Karpas-422 (cell line): ENCODE data around the gene WDR5. TPM values are rescaled to one million over a fixed set of nuclear protein-coding genes. Genes with fewer than 3 reads are reported as not detected.

ENCODE experiments used
- DNase-seq: peaks from one replicate; pipeline ENCODE4 v3.0.0-alpha.2; 2015
- H2AFZ ChIP-seq: fragments of 200-600 bp; sonication (generic); 2 replicates; pipeline ENCODE4 v1.6.1; 2014; ENCODE audit warnings: antibody characterized with exemption, low read length, mixed read lengths
- H3K27ac ChIP-seq: fragments of 200-600 bp; sonication (generic); 2 replicates; pipeline ENCODE4 v1.5.1; 2014; ENCODE audit warnings: mild to moderate bottlenecking, low read length, moderate library complexity
- H3K27me3 ChIP-seq: fragments of 200-600 bp; sonication (generic); 2 replicates; pipeline ENCODE4 v1.6.1; 2014; ENCODE audit warnings: low read length, mixed read lengths
- H3K36me3 ChIP-seq: fragments of 200-600 bp; sonication (generic); 2 replicates; pipeline ENCODE4 v1.6.1; 2014; ENCODE audit warnings: low read length, mixed read lengths; ENCODE audit not compliant: insufficient read depth
- H3K4me1 ChIP-seq: fragments of 200-600 bp; sonication (generic); 2 replicates; pipeline ENCODE4 v1.6.1; 2014; ENCODE audit warnings: mild to moderate bottlenecking, low read length, mixed read lengths
- H3K4me2 ChIP-seq: fragments of 200-600 bp; sonication (generic); 2 replicates; pipeline ENCODE4 v1.6.1; 2014; ENCODE audit warnings: low read length, low read depth, mild to moderate bottlenecking; ENCODE audit not compliant: poor library complexity, severe bottlenecking
- H3K4me3 ChIP-seq: fragments of 200-600 bp; sonication (generic); 2 replicates; pipeline ENCODE4 v1.5.1; 2014; ENCODE audit warnings: mild to moderate bottlenecking, antibody characterized with exemption, low read length, mixed read lengths
- H3K79me2 ChIP-seq: fragments of 200-600 bp; sonication (generic); 2 replicates; pipeline ENCODE4 v1.6.1; 2014; ENCODE audit warnings: mild to moderate bottlenecking, low read length, mixed read lengths
- H3K9ac ChIP-seq: fragments of 200-600 bp; sonication (generic); 2 replicates; pipeline ENCODE4 v1.6.0; 2014; ENCODE audit warnings: low read length
- H3K9me2 ChIP-seq: fragments of 200-600 bp; sonication (generic), shearing (Covaris generic); replicated peaks from 2 replicates; pipeline ENCODE4 v1.6.0; 2014; ENCODE audit warnings: mild to moderate bottlenecking, low read length, moderate library complexity; ENCODE audit not compliant: insufficient read depth
- H3K9me3 ChIP-seq: fragments of 300-700, 200-600 bp; sonication (generic); 2 replicates; pipeline ENCODE4 v1.6.1; 2014; ENCODE audit warnings: low read length, mixed read lengths
- H4K20me1 ChIP-seq: fragments of 200-600 bp; sonication (generic); 2 replicates; pipeline ENCODE4 v1.6.1; 2014; ENCODE audit warnings: mild to moderate bottlenecking, antibody characterized with exemption, low read length, low read depth; ENCODE audit not compliant: insufficient read depth
- total RNA-seq: library from RNA; depleted of rRNA; stranded (reverse); fragments of >200 nt; shearing (Covaris generic); gene quantifications from 2 replicates; pipeline ENCODE4 v1.2.3, GENCODE V29; 2014; ENCODE audit warnings: low replicate concordance

WDR5 gene
- total RNA-seq, 1 experiment from 2014 or later = 19.6 TPM

DNA sequence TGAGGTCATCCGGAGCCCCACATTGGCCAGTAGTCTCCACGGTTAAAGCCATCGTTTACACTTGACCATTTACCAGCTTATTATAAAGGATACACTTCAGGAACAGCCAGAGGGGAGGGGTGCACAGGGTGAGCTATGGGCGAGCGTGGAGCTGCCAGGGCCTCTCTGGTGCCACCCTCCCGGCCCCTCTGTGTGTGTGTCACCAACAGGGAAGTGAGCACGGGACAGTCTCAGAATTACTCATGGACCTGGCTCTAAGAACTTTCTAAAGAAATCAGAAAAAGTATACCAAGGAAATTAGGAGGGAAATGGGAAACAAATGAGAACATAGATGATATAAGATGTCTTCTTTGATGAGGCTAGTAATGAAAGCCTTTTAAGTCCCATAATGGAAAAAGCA, 13.5 kb downstream of the WDR5 start:
- H4K20me1 ChIP-seq = no peaks in the 10 kb centered on the region
- H3K9me2 ChIP-seq = no peaks in the 10 kb centered on the region
- H3K4me2 ChIP-seq = no peak overlapping the region
- no peak overlapping the region for H2AFZ ChIP-seq
- no peaks in the 10 kb centered on the region for H3K4me1 ChIP-seq
- H3K9ac ChIP-seq = no peak overlapping the region
- H3K27me3 ChIP-seq = no peaks in the 10 kb centered on the region
- H3K4me3 ChIP-seq = no peak overlapping the region
- no peaks in the 10 kb centered on the region for H3K79me2 ChIP-seq
- no peaks in the 10 kb centered on the region for H3K9me3 ChIP-seq
- peaks cover 17% of the 10 kb centered on the region; the same call in 1 of the 2 replicates for H3K36me3 ChIP-seq
- no peak for DNase-seq
- H3K27ac ChIP-seq = no peak overlapping the region

DNA sequence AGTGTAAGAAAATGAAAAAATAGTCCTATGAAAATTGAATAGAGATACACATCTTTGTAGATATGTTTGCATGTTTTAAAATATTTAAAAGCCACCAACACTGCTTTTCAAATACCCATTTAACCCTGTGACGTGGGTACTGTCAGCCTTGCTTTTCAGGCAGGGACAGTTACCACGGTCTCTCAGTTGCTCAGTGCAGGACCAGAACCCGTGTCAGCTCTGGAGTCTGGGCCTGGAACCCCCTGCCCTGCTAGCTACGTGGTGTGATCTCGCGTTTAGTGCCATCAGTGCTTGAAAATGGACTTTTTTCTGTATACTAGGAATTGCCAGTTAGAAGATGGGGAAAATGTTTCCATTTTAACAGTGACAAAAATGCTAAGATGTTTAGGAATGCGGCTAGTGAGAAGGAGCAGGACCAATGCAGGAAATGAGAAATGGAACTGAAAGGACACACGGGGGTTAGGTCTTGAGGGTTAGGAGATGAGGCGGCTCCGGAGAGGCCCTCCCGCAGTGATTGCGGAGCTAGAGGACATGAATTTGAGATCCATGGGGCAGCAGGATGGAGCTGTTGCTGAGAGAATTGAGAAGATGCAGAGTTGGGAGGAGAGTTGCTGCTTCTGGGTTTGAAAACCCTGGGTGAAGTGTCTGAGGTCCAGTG, 14.8 kb downstream of the WDR5 start:
- H3K9ac ChIP-seq = no peak overlapping the region
- no peaks in the 10 kb centered on the region for H3K4me1 ChIP-seq
- H3K9me2 ChIP-seq = no peaks in the 10 kb centered on the region
- H3K4me3 ChIP-seq = no peak overlapping the region
- no peak overlapping the region for H3K27ac ChIP-seq
- H2AFZ ChIP-seq = no peak overlapping the region
- no peaks in the 10 kb centered on the region for H3K79me2 ChIP-seq
- H3K36me3 ChIP-seq = peaks cover 17% of the 10 kb centered on the region; the same call in 1 of the 2 replicates
- no peaks in the 10 kb centered on the region for H3K27me3 ChIP-seq
- no peaks in the 10 kb centered on the region for H3K9me3 ChIP-seq
- no peak for DNase-seq
- no peaks in the 10 kb centered on the region for H4K20me1 ChIP-seq
- no peak overlapping the region for H3K4me2 ChIP-seq

DNA sequence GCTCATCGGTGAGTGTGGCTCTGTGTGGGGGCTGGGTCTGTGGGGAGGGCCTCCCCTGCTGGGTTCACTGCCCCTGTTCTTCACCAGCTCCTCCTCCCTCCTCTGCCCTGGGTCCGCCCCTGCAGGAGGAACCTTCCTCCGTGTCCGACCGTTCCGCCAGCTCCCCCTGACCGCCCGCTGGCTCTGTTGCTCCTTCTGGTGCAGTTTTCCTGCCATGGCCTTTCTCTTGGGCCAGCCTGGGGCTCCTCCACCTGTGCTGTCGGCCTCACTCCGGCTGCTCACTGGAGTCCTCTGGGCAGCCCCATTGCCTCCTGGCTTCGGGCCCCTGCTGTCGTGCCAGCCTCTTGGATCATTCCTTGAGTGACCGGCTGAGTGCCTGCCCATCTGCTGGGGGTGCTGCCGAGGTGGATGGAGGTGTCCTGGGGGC, 16.2 kb downstream of the WDR5 start:
- no peak for DNase-seq
- no peak overlapping the region for H3K9ac ChIP-seq
- H4K20me1 ChIP-seq = no peaks in the 10 kb centered on the region
- no peak overlapping the region for H3K4me2 ChIP-seq
- H3K79me2 ChIP-seq = no peaks in the 10 kb centered on the region
- H3K36me3 ChIP-seq = peaks cover 13% of the 10 kb centered on the region; the same call in 1 of the 2 replicates
- no peak overlapping the region for H3K4me3 ChIP-seq
- no peaks in the 10 kb centered on the region for H3K9me2 ChIP-seq
- H3K27me3 ChIP-seq = no peaks in the 10 kb centered on the region
- H3K4me1 ChIP-seq = no peaks in the 10 kb centered on the region
- H3K9me3 ChIP-seq = no peaks in the 10 kb centered on the region
- no peak overlapping the region for H3K27ac ChIP-seq
- H2AFZ ChIP-seq = no peak overlapping the region

DNA sequence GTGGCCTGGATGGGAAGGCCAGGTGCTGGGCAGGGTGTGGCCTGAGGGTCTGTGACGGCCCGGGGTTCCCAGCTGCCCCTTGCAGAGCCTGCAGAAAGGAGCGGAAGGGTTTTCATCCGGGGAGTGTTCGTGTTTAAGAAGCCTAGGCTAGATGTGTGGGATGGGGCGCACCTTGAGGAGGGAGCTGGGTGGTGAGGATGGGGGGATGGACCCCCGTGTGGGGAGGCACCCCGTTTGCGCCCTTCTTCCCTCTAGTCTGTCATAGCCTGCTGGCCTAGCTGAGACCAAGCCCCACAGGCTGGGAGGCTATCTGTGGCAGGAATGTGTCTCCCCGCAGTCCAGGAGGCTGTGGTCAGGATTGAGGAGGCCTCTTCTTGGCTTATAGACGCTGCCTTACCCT, 16.6 kb downstream of the WDR5 start:
- H3K4me2 ChIP-seq = no peak overlapping the region
- peaks cover 13% of the 10 kb centered on the region; the same call in 1 of the 2 replicates for H3K36me3 ChIP-seq
- 0 out of 2 replicates have a peak, but pooled peaks cover under 1% of the 10 kb centered on the region for H3K4me1 ChIP-seq
- H3K9me3 ChIP-seq = no peaks in the 10 kb centered on the region
- no peaks in the 10 kb centered on the region for H3K27me3 ChIP-seq
- H2AFZ ChIP-seq = no peak overlapping the region
- H4K20me1 ChIP-seq = no peaks in the 10 kb centered on the region
- no peak overlapping the region for H3K4me3 ChIP-seq
- H3K27ac ChIP-seq = no peak overlapping the region
- DNase-seq = no peak
- no peak overlapping the region for H3K9ac ChIP-seq
- no peaks in the 10 kb centered on the region for H3K79me2 ChIP-seq
- H3K9me2 ChIP-seq = no peaks in the 10 kb centered on the region

DNA sequence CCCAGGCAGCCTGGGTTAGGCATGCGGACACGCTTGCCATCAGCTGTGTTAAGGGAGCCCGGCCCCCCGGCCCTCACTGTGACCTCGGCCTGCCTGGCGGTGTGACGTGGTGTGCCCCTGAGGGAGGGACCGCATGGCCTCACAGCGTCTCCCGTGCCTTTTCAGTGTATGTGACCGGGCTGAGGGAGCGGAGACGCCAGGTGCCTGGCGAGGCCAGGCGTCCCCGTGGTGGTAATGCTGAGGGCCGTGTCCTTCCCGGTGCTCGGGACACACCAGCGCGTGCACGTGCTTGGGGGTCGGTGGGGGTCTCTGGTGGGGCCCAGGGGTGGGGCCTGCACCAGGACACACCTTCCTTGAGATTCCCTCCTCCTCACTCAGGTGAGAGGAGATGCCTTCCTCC, 17.6 kb downstream of the WDR5 start:
- Histone ChIP-seq H4K20me1 (peaks cover 3% of the 10 kb centered on the region; the same call in 1 of the 2 replicates), H3K27me3 (no peaks in the 10 kb centered on the region), H2AFZ (no peak overlapping the region), H3K4me2 (no peak overlapping the region), H3K27ac (no peak overlapping the region), H3K9me2 (no peaks in the 10 kb centered on the region), H3K9me3 (no peaks in the 10 kb centered on the region), H3K4me1 (peaks cover 10% of the 10 kb centered on the region), H3K9ac (no peak overlapping the region), H3K79me2 (no peaks in the 10 kb centered on the region), H3K4me3 (no peak overlapping the region), H3K36me3 (peaks cover 15% of the 10 kb centered on the region; the same call in 1 of the 2 replicates)
- DNase-seq = no peak

DNA sequence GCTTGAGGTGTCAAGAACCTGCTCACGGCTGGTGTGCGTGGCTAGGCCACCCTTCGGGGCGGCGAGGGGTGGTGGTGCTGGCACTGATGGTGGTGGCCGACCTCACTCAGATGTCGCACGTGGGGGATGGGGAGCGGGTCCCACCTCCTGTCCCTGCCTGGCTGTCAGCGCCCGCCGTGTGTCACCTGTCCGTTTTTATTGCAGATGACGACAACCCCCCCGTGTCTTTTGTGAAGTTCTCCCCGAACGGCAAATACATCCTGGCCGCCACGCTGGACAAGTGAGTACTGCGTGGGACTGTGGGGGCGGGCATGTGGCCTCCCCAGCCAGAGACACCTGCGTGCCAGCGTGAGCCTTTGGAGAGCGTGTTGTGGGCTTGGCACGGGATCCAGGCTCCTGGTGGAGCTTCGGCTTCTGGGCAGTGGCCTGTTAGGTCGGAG, 18.4 kb downstream of the WDR5 start:
- no peak overlapping the region for H3K4me3 ChIP-seq
- H3K27ac ChIP-seq = no peak overlapping the region
- H4K20me1 ChIP-seq = peaks cover 3% of the 10 kb centered on the region; the same call in 1 of the 2 replicates
- no peaks in the 10 kb centered on the region for H3K9me3 ChIP-seq
- no peak overlapping the region for H3K4me2 ChIP-seq
- DNase-seq = no peak
- H3K9ac ChIP-seq = no peak overlapping the region
- no peaks in the 10 kb centered on the region for H3K79me2 ChIP-seq
- peaks cover 18% of the 10 kb centered on the region for H3K4me1 ChIP-seq
- no peaks in the 10 kb centered on the region for H3K27me3 ChIP-seq
- H2AFZ ChIP-seq = no peak overlapping the region
- H3K36me3 ChIP-seq = peaks cover 16% of the 10 kb centered on the region; the same call in 1 of the 2 replicates
- no peaks in the 10 kb centered on the region for H3K9me2 ChIP-seq

DNA sequence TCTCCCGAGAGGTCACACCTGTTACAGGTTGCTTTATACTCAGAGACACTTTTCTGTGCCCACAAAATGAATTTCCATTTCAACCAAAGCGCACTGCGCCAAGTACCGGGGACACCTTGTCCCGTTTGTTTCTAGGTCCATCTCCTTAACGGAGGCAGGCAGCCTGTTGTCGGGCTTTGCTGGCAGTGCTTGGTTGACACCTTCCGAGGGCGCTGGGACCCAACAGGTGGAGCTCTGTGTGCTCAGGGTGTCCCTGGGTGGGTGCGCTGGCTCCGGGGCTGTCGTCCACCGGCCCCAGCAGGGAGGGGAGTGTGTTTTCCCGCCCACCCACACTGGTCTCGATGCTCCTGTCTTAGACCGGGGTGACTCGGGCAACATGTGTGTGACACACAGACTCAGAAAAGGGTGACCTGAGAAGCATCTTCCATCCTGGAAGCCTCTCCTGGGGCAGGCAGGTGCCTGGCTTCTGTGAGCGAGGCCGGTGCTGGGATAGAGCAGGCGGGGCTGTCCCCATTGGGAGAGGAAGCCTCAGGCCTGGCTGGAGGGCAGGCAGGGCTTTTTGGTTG, 20.0 kb downstream of the WDR5 start:
- Histone ChIP-seq H4K20me1 (peaks cover 3% of the 10 kb centered on the region; the same call in 1 of the 2 replicates), H3K9me3 (no peaks in the 10 kb centered on the region), H3K9ac (no peak overlapping the region), H3K4me2 (no peak overlapping the region), H3K27ac (no peak overlapping the region), H3K4me3 (no peak overlapping the region), H3K79me2 (no peaks in the 10 kb centered on the region), H3K9me2 (no peaks in the 10 kb centered on the region), H3K4me1 (peaks cover 23% of the 10 kb centered on the region), H3K36me3 (peaks cover 7% of the 10 kb centered on the region; the same call in 1 of the 2 replicates), H2AFZ (no peak overlapping the region), H3K27me3 (no peaks in the 10 kb centered on the region)
- DNase-seq = no peak

DNA sequence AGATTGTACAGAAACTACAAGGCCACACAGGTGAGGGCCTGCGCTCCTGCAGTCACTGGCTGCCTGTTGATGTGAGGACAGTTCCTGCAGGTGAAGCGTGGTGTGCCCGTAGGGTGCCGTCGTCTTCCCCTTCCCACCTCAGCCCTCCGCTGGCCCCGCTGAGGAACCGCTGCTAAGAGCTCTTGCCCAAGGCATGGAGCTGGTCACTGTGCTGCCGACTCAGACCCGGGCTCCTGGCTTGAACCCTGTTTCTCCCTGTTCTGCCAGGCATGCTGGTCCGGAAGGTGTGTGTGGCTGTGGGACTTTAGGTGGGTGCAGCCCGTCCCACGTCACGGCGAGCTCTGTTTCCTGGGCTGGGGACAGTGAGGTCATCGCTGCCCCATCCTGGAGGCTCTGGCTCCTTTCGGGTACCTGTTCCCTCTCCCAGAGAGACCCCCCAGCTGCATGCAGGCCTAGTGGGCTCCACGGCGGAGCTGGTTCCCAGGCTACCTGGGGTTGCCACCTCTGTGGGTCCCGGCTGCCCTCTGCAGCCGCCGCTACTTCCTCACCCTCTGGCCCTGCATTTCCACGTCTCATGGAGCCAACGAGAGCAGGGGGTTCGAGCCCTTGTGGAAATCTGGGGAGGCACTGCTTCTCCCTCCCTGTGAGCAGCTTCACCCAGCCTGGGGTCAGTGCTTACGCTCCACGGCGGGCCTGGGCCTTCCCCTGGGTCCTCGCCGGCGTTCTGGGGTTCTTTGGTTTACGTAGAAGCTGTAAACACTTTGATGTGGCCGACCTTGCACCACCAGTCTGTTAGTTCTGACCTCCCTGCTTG, 20.9 kb downstream of the WDR5 start:
- H3K4me1 ChIP-seq = peaks cover 23% of the 10 kb centered on the region
- H3K4me3 ChIP-seq = no peak overlapping the region
- no peak for DNase-seq
- H3K36me3 ChIP-seq = peaks cover 7% of the 10 kb centered on the region; the same call in 1 of the 2 replicates
- H3K9me3 ChIP-seq = no peaks in the 10 kb centered on the region
- H3K27me3 ChIP-seq = no peaks in the 10 kb centered on the region
- no peak overlapping the region for H3K9ac ChIP-seq
- no peak overlapping the region for H3K27ac ChIP-seq
- H2AFZ ChIP-seq = no peak overlapping the region
- peaks cover 3% of the 10 kb centered on the region; the same call in 1 of the 2 replicates for H4K20me1 ChIP-seq
- H3K9me2 ChIP-seq = no peaks in the 10 kb centered on the region
- H3K79me2 ChIP-seq = no peaks in the 10 kb centered on the region
- H3K4me2 ChIP-seq = no peak overlapping the region
